GM18861 (cell line): Measurements from ENCODE around the gene KLK8.
"Not testable (repeated sequence)": the region's sequence is repeated elsewhere in the genome, so short reads cannot be mapped to it uniquely, and the experiment has no call there.

Experiments used
- ATAC-seq: cut with Tn5 transposase; IDR thresholded peaks from one replicate; pipeline ENCODE4 v1.9.1; 2021; ENCODE audit not compliant: unreplicated experiment

Gene KLK8

DNA sequence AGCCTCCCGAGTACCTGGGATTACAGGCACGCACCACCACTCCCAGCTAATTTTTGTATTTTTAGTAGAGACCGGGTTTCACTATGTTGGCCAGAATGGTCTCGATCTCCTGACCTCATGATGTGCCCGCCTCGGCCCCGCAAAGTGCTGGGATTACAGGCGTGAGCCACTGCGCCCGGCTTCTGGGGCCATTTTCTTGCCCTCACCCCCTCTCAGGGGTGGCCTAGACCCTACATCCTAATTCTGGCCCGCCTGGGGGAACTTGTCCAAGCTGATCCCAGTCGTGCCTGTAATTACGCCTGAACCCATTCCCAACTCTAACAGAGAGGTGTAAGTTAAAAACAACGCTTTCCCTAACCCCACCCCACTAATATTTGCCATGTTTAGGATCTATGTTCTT is 17.0 kb downstream of the KLK8 start:
- ATAC-seq = not testable (repeated sequence)

- ATAC-seq = no peak
These were observed 17.6 kb downstream of the KLK8 start, which contains the start of gene KLK7 for GRCh38 chr19:50983625-50984292. Gene KLK7 (minus strand): TSS chr19:50983917. CDS start chr19:50982399, 1,518 bp downstream.

GRCh38 chr19:50982186-50982585 is 19.2 kb downstream of the KLK8 start:
- no peak for ATAC-seq

- no peak for ATAC-seq
These were observed 19.7 kb downstream of the KLK8 start for GRCh38 chr19:50981587-50982146.

- ATAC-seq = no peak
These were observed 21.2 kb downstream of the KLK8 start for GRCh38 chr19:50980208-50980607.

DNA sequence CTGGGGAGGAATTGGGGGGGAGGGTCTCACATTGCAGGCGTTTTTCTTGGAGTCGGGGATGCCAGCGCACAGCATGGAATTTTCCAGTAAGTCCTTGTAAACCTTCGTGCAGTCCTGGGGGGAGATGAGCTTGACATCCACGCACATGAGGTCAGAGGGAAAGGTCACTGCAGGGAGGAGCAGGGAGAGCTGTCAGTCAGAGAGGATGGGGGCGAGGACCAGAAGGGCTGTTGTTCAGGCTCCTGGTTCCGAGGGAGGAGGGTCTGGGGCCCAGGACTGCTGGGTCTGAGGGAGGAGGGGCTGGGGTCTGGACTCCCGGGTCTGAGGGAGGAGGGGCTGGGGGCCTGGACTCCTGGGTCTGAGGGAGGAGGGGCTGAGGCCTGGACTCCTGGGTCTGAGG is 21.6 kb downstream of the KLK8 start:
- ATAC-seq = no peak

- no peak for ATAC-seq
These were observed 22.5 kb downstream of the KLK8 start for GRCh38 chr19:50978772-50979390.

GRCh38 chr19:50977626-50978025 is 23.8 kb downstream of the KLK8 start:
- ATAC-seq = no peak

DNA sequence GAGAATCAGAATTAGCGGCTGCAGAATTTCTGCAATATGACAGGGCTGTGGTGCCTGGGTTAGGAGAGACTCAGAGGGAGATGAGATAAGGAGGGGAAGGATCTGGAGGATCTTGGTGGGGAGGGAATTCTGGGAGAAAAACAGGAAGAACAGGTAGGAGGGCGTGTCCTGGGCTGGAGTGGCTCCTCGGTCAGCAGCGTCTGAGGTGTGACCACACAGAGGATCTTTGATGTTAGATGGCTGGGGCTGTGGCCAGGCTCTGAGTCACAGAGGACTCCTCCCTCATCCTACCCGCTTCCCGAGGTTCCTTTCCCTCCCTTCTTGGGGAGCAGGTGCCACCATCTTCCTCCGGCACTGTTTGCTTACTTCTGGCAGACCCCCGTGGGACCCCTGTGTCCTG is 25.6 kb downstream of the KLK8 start:
- no peak for ATAC-seq

- ATAC-seq = no peak
These were observed 26.5 kb downstream of the KLK8 start for GRCh38 chr19:50974702-50975556.

- ATAC-seq = no peak
These were observed 28.5 kb downstream of the KLK8 start for GRCh38 chr19:50972795-50973376.

DNA sequence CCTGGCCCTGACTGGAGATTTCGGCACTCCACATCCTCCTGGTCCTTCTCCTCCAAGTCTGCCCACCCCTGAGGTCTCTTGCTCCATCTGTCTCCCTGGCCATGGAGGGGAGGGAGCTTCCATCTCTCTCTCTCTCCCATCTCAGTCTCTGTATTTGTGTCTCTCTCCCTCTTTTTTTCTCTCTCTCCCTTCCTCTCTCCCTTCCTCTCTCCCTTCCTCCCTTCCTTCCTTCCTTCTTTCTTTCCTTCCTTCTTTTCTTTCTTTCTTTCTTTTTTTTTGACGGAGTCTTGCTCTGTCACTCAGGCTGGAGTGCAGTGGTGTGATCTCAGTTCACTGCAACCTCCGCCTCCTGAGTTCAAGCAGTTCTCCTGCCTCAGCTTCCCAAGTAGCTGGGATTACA is 31.6 kb downstream of the KLK8 start:
- not testable (repeated sequence) for ATAC-seq

DNA sequence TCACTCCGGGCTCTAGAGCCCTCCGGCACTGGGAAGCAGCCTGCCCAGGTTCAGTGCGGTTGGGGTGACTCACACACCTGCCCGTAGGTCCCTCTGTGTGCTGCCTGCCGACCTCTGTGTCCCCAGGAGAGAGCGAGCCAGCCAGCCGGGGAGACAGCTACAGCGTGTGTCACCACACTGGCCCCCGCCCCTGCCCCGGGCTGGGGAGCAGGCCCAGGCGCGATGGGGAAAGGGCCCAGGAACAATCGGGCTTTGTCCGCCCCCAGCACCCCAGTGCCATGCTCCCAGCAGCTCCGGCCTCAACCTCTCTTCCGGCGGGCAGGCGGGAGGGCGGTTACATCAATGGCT is 32.0 kb downstream of the KLK8 start, which contains the start of gene KLK6:
KLK6 (minus strand) TSS at position 179 of the 348 bp plus-strand sequence. CDS start 1,487 bp downstream, outside the sequence.
- no peak for ATAC-seq

- no peak for ATAC-seq
These were observed 32.5 kb downstream of the KLK8 start for GRCh38 chr19:50968716-50969412.

DNA sequence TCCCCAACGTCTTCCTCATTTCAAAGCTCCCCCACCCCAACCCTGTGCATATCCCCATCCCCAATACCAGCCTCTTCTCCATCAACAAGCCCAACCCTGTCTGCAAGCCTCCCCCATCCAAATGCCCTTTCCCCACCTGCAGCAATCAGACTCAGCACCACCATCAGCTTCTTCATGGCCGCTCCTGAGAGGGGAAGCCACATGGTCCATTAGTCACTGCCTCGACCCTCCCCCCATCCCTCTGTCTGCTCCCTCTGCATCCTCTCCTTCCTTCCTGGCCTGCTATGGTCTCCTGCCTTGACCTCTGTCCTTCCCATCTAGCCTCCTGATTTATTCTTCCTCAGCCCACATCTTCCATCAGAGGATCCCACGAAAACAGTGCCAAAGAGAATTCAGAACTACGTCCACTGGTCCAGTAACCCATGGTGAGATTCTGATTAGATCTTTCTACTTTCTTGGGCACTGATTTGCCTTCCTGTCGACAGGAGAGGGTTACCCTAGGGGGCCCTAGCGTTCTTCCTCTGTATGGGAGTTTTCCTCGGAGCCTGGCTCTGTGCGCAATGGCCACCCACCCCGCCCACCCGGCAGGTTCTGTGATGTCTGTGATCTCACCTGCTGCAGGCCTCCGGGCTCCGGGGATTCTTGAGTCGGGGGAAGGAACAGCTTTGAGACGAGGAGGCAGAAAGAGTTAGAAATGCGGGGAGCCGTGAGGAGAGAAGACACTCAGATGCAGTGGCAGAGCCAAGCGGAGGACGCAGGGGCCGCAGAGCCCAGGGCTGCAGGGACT is 33.3 kb downstream of the KLK8 start:
- no peak for ATAC-seq

- no peak for ATAC-seq
These were observed 37.1 kb downstream of the KLK8 start for GRCh38 chr19:50964266-50964665.

GRCh38 chr19:50963381-50963780 is 38.0 kb downstream of the KLK8 start:
- ATAC-seq = no peak

DNA sequence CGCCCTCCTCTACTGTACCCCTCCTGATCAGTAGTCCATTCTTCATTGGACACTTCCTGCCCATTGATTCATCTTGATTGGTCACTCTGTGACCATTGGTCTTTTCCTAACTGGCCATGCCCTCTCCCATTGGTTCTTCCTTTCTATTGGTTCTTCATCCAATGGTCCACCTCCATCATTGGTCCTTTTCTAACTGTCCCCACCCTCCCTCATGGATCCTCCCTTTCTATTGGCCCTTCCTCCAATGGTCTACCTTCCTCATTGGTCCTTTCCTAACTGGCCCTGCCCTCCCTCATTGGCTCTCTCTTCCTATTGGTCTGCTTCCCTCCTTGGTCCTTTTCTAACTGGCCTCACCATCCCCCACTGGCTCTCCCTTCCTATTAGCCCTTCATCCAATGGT is 39.2 kb downstream of the KLK8 start:
- ATAC-seq = no peak

DNA sequence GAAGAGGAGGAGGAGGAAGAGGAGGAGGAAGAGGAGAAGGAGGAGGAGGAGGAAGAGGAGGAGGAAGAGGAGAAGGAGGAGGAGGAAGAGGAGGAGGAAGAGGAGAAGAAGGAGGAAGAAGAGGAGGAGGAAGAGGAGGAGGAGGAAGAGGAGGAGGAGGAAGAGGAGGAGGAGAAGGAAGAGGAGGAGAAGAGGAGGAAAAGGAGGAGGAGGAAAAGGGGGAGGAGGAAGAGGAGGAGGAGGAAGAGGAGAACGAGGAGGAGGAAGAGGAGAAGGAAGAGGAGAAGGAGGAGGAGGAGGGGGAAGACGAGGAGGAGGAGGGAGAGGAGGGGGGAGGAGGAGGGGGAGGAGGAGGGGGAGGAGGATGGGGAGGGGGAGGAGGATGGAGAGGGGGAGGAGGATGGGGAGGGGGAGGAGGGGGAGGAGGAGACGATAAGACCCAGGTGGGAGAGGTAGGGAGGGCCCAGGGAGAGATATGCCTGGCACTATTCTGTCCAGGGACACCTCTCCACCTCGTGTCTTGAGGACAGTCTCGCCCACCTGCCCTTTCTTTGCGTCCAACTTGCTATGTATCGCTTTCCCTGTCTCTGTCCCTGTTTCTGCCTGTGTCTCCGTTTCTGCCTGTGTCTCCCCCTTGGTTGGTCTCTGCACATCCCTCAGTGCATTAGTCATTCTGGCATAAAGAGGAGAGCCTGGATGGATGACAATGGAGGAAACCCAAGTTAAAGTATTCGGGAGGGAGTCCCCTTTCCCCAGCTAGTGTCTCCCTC is 41.5 kb downstream of the KLK8 start:
- no peak for ATAC-seq
